D721Med (cell line): ENCODE measurements around the gene SERPINF2.
"Not testable (repeated sequence)": the region's sequence is repeated elsewhere in the genome, so short reads cannot be mapped to it uniquely, and the experiment has no call there.

Experiments
- DNase-seq: peaks from one replicate; pipeline ENCODE4 v3.0.0; 2011; ENCODE audit warnings: low spot score; ENCODE audit not compliant: insufficient read length
- FAIRE-seq: peaks from 2 replicates; lab custom pipeline; 2011; peaks lifted over from hg19 to GRCh38; lab: Jason Lieb, UNC
- CTCF ChIP-seq: IDR thresholded peaks from 2 replicates; pipeline ENCODE4 v1.5.1; 2012; ENCODE audit warnings: mild to moderate bottlenecking, control low read depth; ENCODE audit not compliant: insufficient read depth; ENCODE audit errors: missing control alignments

The SERPINF2 gene

GRCh38 chr17:1765576-1765975 lies 22.9 kb downstream of the SERPINF2 start:
- no peak for TF ChIP-seq CTCF
- FAIRE-seq: no peak
- no peak for DNase-seq

- no peak for TF ChIP-seq CTCF
- DNase-seq: no peak
- no peak for FAIRE-seq
Measured at GRCh38 chr17:1766382-1767135, 23.9 kb downstream of the SERPINF2 start.

- FAIRE-seq (no peak), DNase-seq (no peak)
- TF ChIP-seq CTCF: no peak
Measured at GRCh38 chr17:1767358-1767757, 24.7 kb downstream of the SERPINF2 start.

DNA sequence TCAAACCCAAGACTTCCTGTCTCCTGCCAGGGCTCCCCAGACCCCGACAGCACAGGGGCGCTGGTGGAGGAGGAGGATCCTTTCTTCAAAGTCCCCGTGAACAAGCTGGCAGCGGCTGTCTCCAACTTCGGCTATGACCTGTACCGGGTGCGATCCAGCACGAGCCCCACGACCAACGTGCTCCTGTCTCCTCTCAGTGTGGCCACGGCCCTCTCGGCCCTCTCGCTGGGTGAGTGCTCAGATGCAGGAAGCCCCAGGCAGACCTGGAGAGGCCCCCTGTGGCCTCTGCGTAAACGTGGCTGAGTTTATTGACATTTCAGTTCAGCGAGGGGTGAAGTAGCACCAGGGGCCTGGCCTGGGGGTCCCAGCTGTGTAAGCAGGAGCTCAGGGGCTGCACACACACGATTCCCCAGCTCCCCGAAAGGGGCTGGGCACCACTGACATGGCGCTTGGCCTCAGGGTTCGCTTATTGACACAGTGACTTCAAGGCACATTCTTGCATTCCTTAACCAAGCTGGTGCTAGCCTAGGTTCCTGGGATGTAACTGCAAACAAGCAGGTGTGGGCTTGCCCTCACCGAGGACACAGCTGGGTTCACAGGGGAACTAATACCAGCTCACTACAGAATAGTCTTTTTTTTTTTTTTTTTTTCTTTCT lies 27.3 kb downstream of the SERPINF2 start:
- TF ChIP-seq CTCF: no peak
- DNase-seq (no peak), FAIRE-seq (no peak)

- FAIRE-seq, DNase-seq: not testable (repeated sequence)
Measured at GRCh38 chr17:1773000-1773695, 30.5 kb downstream of the SERPINF2 start.

GRCh38 chr17:1773696-1774181 lies 31.1 kb downstream of the SERPINF2 start:
- TF ChIP-seq CTCF: no peak
- no peak for FAIRE-seq
- DNase-seq: no peak

DNA sequence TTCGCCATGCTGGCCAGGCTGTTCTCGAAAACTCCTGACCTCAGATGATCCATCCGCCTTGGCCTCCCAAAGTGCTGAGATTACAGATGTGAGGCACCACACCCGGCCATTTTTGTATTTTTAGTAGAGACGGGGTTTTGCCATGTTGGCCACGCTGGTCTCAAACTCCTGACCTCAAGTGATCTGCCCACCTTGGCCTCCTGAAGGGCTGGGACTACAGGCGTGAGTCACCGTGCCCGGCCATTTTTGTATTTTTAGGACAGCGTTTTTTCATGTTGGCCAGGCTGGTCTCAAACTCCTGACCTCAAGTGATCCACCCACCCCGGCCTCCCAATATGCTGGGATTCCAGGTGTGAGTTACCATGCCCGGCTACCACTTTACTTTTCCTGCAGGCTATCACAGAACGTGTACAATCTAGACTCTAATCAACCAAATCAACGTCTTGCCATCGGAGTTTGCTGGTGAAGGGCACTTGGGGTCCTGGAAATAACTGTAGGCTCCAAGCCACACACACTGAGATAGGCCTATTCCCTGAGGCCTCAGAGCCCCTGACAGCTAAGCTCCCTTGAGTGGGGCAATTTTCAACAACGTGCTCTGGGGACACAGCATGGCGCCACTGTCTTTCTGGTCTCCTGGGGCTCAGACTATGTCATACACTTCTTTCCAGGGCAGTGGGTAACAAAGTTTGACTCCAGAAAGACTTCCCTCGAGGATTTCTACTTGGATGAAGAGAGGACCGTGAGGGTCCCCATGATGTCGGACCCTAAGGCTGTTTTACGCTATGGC lies 31.9 kb downstream of the SERPINF2 start:
- no peak for TF ChIP-seq CTCF
- FAIRE-seq: no peak
- DNase-seq: no peak
